ENCODE data around the gene RPAP3.

Gene RPAP3

GRCh38 chr12:47736216-47736615 is 30.4 kb upstream of the RPAP3 start:
- Mint-ChIP-seq H3K4me1 (peaks cover 51% of the 10 kb centered on the region), H3K27me3 (ENCODE audit: low read depth) (no peaks in the 10 kb centered on the region), H3K4me3 (no peak overlapping the region)

DNA sequence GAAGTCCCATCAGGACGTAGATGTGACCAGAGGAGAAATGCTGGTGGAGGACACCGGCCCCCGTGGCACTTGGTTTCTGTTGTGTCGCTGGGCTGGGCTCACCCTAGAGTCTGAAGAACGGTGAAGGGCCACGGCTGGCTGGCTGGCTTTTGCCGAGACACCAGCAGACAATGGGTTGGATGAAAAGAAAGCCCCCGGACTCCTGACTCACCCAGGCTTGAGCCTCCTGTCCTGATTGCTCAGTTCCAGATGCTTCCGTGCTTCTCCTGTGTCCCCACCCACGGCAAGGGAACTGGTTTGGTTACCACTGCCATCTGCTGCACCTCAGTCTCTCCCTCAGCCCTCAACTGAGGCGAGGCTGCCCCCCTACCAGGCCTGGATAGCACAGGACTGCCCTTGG is 29.8 kb upstream of the RPAP3 start:
- Mint-ChIP-seq H3K4me3 (peak overlapping the region in 1 of 3 experiments; percentile 34), H3K36me3 (ENCODE audit: low read depth) (no peaks in the 10 kb centered on the region), H3K9me3 (no peaks in the 10 kb centered on the region), H3K27ac (peak overlapping the region; percentile 82 to 97 (median 96)), H3K27me3 (ENCODE audit: low read depth) (no peaks in the 10 kb centered on the region), H3K4me1 (peaks cover 49% of the 10 kb centered on the region)
- TF ChIP-seq, protein P1, sequence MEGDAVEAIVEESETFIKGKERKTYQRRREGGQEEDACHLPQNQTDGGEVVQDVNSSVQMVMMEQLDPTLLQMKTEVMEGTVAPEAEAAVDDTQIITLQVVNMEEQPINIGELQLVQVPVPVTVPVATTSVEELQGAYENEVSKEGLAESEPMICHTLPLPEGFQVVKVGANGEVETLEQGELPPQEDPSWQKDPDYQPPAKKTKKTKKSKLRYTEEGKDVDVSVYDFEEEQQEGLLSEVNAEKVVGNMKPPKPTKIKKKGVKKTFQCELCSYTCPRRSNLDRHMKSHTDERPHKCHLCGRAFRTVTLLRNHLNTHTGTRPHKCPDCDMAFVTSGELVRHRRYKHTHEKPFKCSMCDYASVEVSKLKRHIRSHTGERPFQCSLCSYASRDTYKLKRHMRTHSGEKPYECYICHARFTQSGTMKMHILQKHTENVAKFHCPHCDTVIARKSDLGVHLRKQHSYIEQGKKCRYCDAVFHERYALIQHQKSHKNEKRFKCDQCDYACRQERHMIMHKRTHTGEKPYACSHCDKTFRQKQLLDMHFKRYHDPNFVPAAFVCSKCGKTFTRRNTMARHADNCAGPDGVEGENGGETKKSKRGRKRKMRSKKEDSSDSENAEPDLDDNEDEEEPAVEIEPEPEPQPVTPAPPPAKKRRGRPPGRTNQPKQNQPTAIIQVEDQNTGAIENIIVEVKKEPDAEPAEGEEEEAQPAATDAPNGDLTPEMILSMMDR (IDR thresholded peaks at IDR 0.05; ENCODE audit: unreplicated experiment in 3 of 3), result no peak

More at GRCh38 chr12:47736216-47736615, 30.4 kb upstream of the RPAP3 start:
- TF ChIP-seq, protein P1 (IDR thresholded peaks at IDR 0.05; ENCODE audit: unreplicated experiment in 3 of 3), result no peak
- no peaks in the 10 kb centered on the region for H3K9me3 Mint-ChIP-seq
- no peaks in the 10 kb centered on the region for H3K36me3 Mint-ChIP-seq (ENCODE audit: low read depth)
- H3K27ac Mint-ChIP-seq, result peak overlapping the region; percentile 59 to 97 (median 96)

DNA sequence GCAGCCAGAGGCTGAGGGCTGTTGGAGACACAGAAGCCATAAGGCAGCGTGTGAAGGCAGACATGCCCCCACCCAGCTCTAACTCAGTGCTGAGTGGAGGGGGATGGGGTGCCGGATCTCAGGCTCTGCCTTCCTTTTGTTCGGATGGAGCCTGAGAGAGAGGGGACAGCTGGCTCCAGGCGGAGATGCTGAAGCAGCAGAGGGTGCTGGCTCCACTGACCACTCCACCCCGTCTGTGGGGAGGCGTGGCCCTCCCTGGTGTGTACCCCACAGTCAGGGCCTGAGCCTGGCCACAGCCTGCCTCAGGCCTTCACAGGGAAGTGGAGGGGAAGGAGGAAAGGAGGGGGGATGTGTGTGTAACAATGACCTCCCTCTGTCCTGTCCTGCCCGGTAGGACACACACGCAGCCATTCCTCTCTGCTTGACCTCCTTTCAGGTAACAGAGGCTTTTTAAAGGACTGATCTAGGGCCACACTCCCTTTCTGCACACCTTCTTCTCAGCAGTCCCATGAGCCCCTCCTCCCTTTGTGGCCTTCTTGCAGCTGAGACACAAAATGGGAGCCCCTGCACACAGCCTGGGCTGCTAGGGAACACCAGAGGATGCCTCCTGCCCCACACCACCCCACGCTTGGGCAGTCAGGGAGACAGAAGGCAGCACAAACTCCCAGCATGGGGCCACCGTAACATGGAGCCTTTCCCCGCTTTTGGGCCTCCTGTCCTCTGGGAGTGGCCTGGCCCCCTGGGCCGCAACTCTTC is 29.1 kb upstream of the RPAP3 start:
- Mint-ChIP-seq H3K9me3 (no peaks in the 10 kb centered on the region), H3K4me1 (peaks cover 52% of the 10 kb centered on the region)

GRCh38 chr12:47733142-47733541 is 27.3 kb upstream of the RPAP3 start:
- Mint-ChIP-seq H3K36me3 (ENCODE audit: low read depth) (no peaks in the 10 kb centered on the region), H3K4me1 (peaks cover 48% of the 10 kb centered on the region), H3K27ac (peak overlapping the region in 2 of 3 experiments; percentile 11 to 88), H3K4me3 (no peak overlapping the region), H3K27me3 (ENCODE audit: low read depth) (no peaks in the 10 kb centered on the region), H3K9me3 (no peaks in the 10 kb centered on the region)
- TF ChIP-seq, protein P1 (IDR thresholded peaks at IDR 0.05; ENCODE audit: unreplicated experiment in 3 of 3), result no peak

More for the DNA sequence above, 29.1 kb upstream of the RPAP3 start:
- peak overlapping the region; percentile 82 to 90 (median 88) for H3K27ac Mint-ChIP-seq
- no peak overlapping the region for H3K4me3 Mint-ChIP-seq
- no peaks in the 10 kb centered on the region for H3K36me3 Mint-ChIP-seq (ENCODE audit: low read depth)
- no peaks in the 10 kb centered on the region for H3K27me3 Mint-ChIP-seq (ENCODE audit: low read depth)
- TF ChIP-seq, protein P1 (IDR thresholded peaks at IDR 0.05; ENCODE audit: unreplicated experiment in 3 of 3), result no peak

GRCh38 chr12:47732504-47732903 is 26.7 kb upstream of the RPAP3 start:
- H3K36me3 Mint-ChIP-seq (ENCODE audit: low read depth), result no peaks in the 10 kb centered on the region
- H3K4me3 Mint-ChIP-seq, result no peak overlapping the region
- peak overlapping the region in 1 of 3 experiments; percentile 88 for H3K27ac Mint-ChIP-seq
- H3K27me3 Mint-ChIP-seq (ENCODE audit: low read depth), result no peaks in the 10 kb centered on the region
- TF ChIP-seq, protein P1 (IDR thresholded peaks at IDR 0.05; ENCODE audit: unreplicated experiment in 3 of 3), result no peak
- no peaks in the 10 kb centered on the region for H3K9me3 Mint-ChIP-seq
- H3K4me1 Mint-ChIP-seq, result peaks cover 51% of the 10 kb centered on the region

GRCh38 chr12:47731723-47732122 is 25.9 kb upstream of the RPAP3 start:
- H3K27ac Mint-ChIP-seq, result no peak overlapping the region
- TF ChIP-seq, protein P1 (IDR thresholded peaks at IDR 0.05; ENCODE audit: unreplicated experiment in 3 of 3), result no peak
- H3K36me3 Mint-ChIP-seq (ENCODE audit: low read depth), result no peaks in the 10 kb centered on the region
- H3K9me3 Mint-ChIP-seq, result no peaks in the 10 kb centered on the region
- H3K27me3 Mint-ChIP-seq (ENCODE audit: low read depth), result no peaks in the 10 kb centered on the region
- no peak overlapping the region for H3K4me3 Mint-ChIP-seq
- peaks cover 43% of the 10 kb centered on the region for H3K4me1 Mint-ChIP-seq

Data from nephron (organoid).